ENCODE results near the gene PIP5K1B. TPM values are rescaled to one million over a fixed set of nuclear protein-coding genes. Genes with fewer than 3 reads are reported as not detected.

Gene PIP5K1B
- total and polyA plus RNA-seq, 2 of the 13 experiments (the other 11 are each of a cell fraction or from before 2014, with no cell fraction given) = 15.8 to 17.5 TPM

GRCh38 chr9:68747043-68747533, 42.0 kb downstream of the PIP5K1B start (continued):
- no peak for TF ChIP-seq PAXIP1 (CRISPR knock-in tag; conservative IDR thresholded peaks at IDR 0.05)
- TF ChIP-seq SAP130 (CRISPR knock-in tag; IDR thresholded peaks at IDR 0.05; ENCODE audit: low read depth) = no peak
- TF ChIP-seq SNAPC5 (CRISPR knock-in tag; IDR thresholded peaks at IDR 0.05; ENCODE audit: borderline replicate concordance) = no peak
- TF ChIP-seq PITX1 (CRISPR knock-in tag; IDR thresholded peaks at IDR 0.05) = no peak
- no peak for TF ChIP-seq ZNF607 (CRISPR knock-in tag; IDR thresholded peaks at IDR 0.05; ENCODE audit: borderline replicate concordance)
- TF ChIP-seq ZKSCAN8 (CRISPR knock-in tag; IDR thresholded peaks at IDR 0.05; ENCODE audit: borderline replicate concordance) = no peak
- no peak for TF ChIP-seq ZNF879 (CRISPR knock-in tag; IDR thresholded peaks at IDR 0.05)
- TF ChIP-seq HINFP (CRISPR knock-in tag; IDR thresholded peaks at IDR 0.05; ENCODE audit: low read depth) = no peak
- no peak for TF ChIP-seq ATF5 (CRISPR knock-in tag; IDR thresholded peaks at IDR 0.05; ENCODE audit: low read depth)
